Memory B cell (primary cell): ENCODE data around the gene ADTRP.
A peak's percentile ranks its signal among the peaks of the same experiment; 100 is the strongest.

Experiments used
- ATAC-seq: fragments of 150-1000 bp; cut with Tn5 transposase; 2 replicates; pipeline ENCODE4 v1.10.0; 2021; ENCODE audit warnings: low read depth, mild to moderate bottlenecking, moderate library complexity
- DNase-seq, 2 donors: peaks; one replicate each; pipeline ENCODE4 v3.0.0; 2022; ENCODE audit warnings: low spot score in 2 of 2
- H3K27ac Mint-ChIP-seq: one replicate; pipeline ENCODE4 v1.8.0; 2022; ENCODE audit warnings: mild to moderate bottlenecking, moderate library complexity, mixed read lengths
- H3K27me3 Mint-ChIP-seq: one replicate; pipeline ENCODE4 v1.8.0; 2022; ENCODE audit warnings: mixed read lengths
- H3K36me3 Mint-ChIP-seq: one replicate; pipeline ENCODE4 v1.8.0; 2022; ENCODE audit warnings: mild to moderate bottlenecking, mixed read lengths
- H3K4me1 Mint-ChIP-seq: one replicate; pipeline ENCODE4 v1.8.0; 2022; ENCODE audit warnings: mixed read lengths
- H3K4me3 Mint-ChIP-seq: one replicate; pipeline ENCODE4 v1.8.0; 2022; ENCODE audit warnings: mild to moderate bottlenecking, moderate library complexity, mixed read lengths
- H3K9me3 Mint-ChIP-seq: one replicate; pipeline ENCODE4 v1.8.0; 2022; ENCODE audit warnings: mixed read lengths

Gene ADTRP

DNA sequence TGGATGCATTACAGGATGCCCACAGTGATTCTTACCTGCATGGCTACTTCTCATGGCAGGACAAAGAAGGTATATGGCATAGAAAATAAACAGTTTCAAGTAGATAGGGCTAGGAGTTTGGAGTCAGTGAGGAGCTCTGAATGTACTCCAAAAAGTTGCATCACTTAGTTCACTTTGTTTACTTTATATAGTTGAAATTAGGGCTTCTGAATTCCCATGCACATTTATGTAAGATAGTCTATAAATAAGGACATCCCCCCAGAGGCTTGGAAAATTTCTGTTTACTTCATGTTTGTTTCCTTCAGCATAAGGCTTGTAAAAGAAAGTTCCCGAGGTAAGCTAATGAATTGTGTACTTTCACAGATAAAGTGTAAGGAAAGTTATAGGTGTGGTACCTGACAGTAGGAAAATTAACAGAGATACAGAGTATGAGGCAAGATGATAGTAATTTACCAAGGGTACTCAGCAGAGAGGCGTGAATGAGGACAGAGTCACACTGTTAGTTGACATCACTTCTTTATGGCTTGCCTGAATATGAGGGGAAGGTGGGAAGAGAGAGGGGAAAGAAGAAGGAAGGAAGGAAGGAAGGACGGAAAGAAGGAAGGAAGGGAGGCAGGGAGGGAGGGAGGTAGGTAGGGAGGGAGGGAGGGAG is 51.1 kb downstream of the ADTRP start:
- peaks cover 6% of the 10 kb centered on the region for H3K27me3 Mint-ChIP-seq
- H3K9me3 Mint-ChIP-seq: no peaks in the 10 kb centered on the region
- DNase-seq: no peak
- H3K4me1 Mint-ChIP-seq: peaks cover 18% of the 10 kb centered on the region
- ATAC-seq: no peak
- peaks cover 1% of the 10 kb centered on the region for H3K36me3 Mint-ChIP-seq
- H3K4me3 Mint-ChIP-seq: no peak overlapping the region
- H3K27ac Mint-ChIP-seq: no peak overlapping the region

DNA sequence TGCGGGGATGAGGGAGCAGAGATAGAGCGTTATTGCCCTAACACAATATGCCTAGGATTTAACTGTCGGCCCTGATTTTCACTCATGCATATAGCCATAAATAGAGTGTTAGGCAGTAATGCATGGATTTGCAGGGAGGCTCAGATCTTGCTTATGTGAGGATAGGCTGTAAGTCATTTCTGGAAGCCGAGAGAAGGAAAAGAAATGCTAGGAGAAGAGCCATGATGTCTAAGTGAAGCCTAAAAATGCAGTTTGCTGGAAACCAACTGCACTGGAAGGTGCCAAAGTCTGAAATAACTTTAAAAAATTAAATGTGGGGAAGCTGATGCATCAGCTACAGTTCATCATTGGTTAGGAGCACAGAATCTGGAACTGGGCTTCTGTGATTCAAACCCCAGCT is 54.3 kb downstream of the ADTRP start:
- Mint-ChIP-seq H3K9me3 (no peaks in the 10 kb centered on the region), H3K4me1 (peaks cover 15% of the 10 kb centered on the region), H3K27me3 (peaks cover 8% of the 10 kb centered on the region), H3K36me3 (peaks cover 1% of the 10 kb centered on the region), H3K4me3 (no peak overlapping the region), H3K27ac (no peak overlapping the region)
- DNase-seq (no peak), ATAC-seq (no peak)

- no peak for DNase-seq
- Mint-ChIP-seq H3K9me3 (no peaks in the 10 kb centered on the region), H3K27ac (peak overlapping the region; percentile 64), H3K27me3 (peaks cover 10% of the 10 kb centered on the region), H3K4me1 (peaks cover 10% of the 10 kb centered on the region), H3K4me3 (peak overlapping the region; percentile 43), H3K36me3 (peaks cover 1% of the 10 kb centered on the region)
- ATAC-seq: no peak
Measured at GRCh38 chr6:11722805-11723631, 55.6 kb downstream of the ADTRP start.

DNA sequence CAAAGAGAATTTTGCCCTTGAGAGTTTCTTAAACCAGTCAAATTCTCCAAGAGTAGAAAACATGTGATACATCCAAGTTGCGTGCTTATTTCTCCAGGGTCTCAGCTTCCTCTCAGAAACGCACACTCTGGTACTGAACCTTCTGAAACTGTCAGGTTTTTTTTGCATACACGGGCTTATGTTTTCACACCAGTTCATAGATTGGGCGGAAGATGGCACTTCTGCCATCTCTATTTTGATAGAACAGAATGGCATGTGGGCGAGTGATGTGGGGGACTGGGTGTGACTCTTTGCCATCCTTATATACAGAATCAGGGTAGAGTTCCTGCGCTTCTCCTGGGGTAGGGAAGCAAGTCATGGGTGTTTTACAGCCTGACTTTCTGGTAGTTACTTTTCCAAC is 56.4 kb downstream of the ADTRP start:
- peaks cover 7% of the 10 kb centered on the region for H3K27me3 Mint-ChIP-seq
- ATAC-seq (peak; percentile 56), DNase-seq (no peak)
- peaks cover 5% of the 10 kb centered on the region for H3K4me1 Mint-ChIP-seq
- H3K9me3 Mint-ChIP-seq: no peaks in the 10 kb centered on the region
- H3K27ac Mint-ChIP-seq: no peak overlapping the region
- no peaks in the 10 kb centered on the region for H3K36me3 Mint-ChIP-seq
- H3K4me3 Mint-ChIP-seq: no peak overlapping the region

DNA sequence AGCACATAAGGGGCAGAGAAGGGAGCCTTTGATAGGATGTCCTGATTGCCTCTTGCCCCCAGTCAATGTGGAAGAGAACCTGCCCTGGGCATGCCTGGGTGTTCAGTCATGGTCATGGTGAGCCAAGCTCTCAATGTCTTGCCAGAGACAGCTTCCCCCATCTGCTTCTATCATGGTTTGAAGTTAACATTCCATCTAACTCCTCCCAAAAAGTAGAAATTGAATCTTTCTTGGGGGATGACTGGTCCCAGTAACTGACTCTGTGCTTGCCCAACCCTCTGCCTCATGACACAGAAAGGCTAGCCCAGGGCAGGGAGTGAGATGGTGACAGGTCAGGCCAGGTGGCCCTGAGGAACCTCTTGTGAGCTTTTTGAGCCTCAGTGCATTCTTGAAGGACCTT is 60.1 kb downstream of the ADTRP start:
- Mint-ChIP-seq H3K4me3 (no peak overlapping the region), H3K27me3 (peaks cover 7% of the 10 kb centered on the region), H3K36me3 (no peaks in the 10 kb centered on the region), H3K4me1 (peaks cover 18% of the 10 kb centered on the region), H3K9me3 (no peaks in the 10 kb centered on the region), H3K27ac (no peak overlapping the region)
- no peak for DNase-seq
- no peak for ATAC-seq

DNA sequence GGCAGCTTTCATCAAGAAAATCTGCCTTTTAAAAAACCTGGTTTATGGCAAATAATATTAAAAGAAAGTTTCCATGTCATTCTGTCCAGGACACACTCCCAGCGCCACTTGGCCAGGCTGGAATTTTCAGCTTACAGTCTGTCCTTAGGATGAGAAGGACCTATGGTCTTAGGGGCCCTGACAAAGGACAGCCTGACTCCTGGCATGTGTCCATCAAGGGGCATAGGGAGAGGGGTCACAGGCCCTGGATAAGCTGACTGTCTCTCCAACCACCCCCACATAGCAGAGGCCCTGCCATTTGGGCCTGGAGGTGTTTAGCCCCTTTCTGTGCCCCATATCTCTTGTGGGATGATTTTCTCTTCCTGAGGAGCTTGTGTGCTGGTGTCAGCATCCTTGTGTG is 60.6 kb downstream of the ADTRP start:
- H3K4me1 Mint-ChIP-seq: peaks cover 15% of the 10 kb centered on the region

GRCh38 chr6:11714798-11715285 is 63.8 kb downstream of the ADTRP start:
- Mint-ChIP-seq H3K27me3 (peaks cover 2% of the 10 kb centered on the region), H3K9me3 (no peaks in the 10 kb centered on the region), H3K36me3 (no peaks in the 10 kb centered on the region), H3K27ac (peak overlapping the region; percentile 48), H3K4me1 (peaks cover 26% of the 10 kb centered on the region), H3K4me3 (no peak overlapping the region)
- DNase-seq (no peak), ATAC-seq (no peak)

More for the DNA sequence above, 60.6 kb downstream of the ADTRP start:
- Mint-ChIP-seq H3K9me3 (no peaks in the 10 kb centered on the region), H3K36me3 (no peaks in the 10 kb centered on the region), H3K27me3 (peaks cover 4% of the 10 kb centered on the region), H3K27ac (no peak overlapping the region), H3K4me3 (no peak overlapping the region)
- ATAC-seq: no peak
- DNase-seq: no peak

DNA sequence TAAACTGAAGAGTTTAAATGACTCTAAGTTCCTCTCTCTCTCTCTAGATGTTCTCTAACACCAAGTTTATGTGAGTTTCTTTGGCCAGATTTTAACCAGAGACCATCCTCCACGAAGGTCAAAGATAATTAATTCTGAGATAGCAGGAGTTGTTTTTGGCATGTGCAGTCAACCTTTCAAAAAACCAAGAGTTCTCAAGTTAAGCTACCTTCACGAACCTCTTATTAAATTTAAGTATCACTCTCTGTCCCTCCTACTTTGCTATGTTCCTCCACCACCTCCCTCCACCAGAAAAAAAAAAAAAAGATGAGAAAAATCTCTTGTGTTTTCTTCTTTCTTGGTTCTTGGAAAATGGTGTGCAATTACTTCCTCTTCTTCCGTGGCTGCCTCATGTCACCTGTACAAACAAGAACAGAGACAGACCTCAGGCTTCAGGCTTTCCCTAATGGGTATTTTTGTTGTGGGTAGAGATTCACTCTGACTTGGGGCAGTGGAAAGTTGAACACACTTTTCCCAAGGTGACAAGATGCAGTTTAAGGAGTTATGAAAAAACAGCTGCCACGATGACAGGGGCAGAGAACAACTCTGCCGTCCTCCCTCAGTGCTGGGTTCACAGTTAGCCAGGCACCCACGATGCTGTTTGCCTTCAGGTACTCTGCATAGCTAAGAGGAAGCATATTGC is 64.3 kb downstream of the ADTRP start:
- DNase-seq (no peak), ATAC-seq (peak; percentile 75)
- H3K27ac Mint-ChIP-seq: peak overlapping the region; percentile 48
- peaks cover 2% of the 10 kb centered on the region for H3K27me3 Mint-ChIP-seq
- H3K9me3 Mint-ChIP-seq: no peaks in the 10 kb centered on the region
- no peaks in the 10 kb centered on the region for H3K36me3 Mint-ChIP-seq
- peaks cover 26% of the 10 kb centered on the region for H3K4me1 Mint-ChIP-seq
- H3K4me3 Mint-ChIP-seq: peak overlapping the region; percentile 24

GRCh38 chr6:11712760-11713159 is 65.8 kb downstream of the ADTRP start:
- H3K36me3 Mint-ChIP-seq: no peaks in the 10 kb centered on the region
- H3K4me3 Mint-ChIP-seq: no peak overlapping the region
- no peaks in the 10 kb centered on the region for H3K27me3 Mint-ChIP-seq
- H3K4me1 Mint-ChIP-seq: peaks cover 26% of the 10 kb centered on the region
- no peak for DNase-seq
- no peaks in the 10 kb centered on the region for H3K9me3 Mint-ChIP-seq
- no peak overlapping the region for H3K27ac Mint-ChIP-seq
- ATAC-seq: no peak

- ATAC-seq (no peak), DNase-seq (no peak)
- Mint-ChIP-seq H3K4me1 (peaks cover 26% of the 10 kb centered on the region), H3K4me3 (no peak overlapping the region), H3K36me3 (no peaks in the 10 kb centered on the region), H3K27me3 (no peaks in the 10 kb centered on the region), H3K27ac (no peak overlapping the region), H3K9me3 (no peaks in the 10 kb centered on the region)
Measured at GRCh38 chr6:11711984-11712711, 66.5 kb downstream of the ADTRP start.

- Mint-ChIP-seq H3K4me1 (peaks cover 26% of the 10 kb centered on the region), H3K9me3 (no peaks in the 10 kb centered on the region), H3K36me3 (no peaks in the 10 kb centered on the region), H3K4me3 (no peak overlapping the region), H3K27me3 (no peaks in the 10 kb centered on the region), H3K27ac (no peak overlapping the region)
- no peak for ATAC-seq
- no peak for DNase-seq
Measured at GRCh38 chr6:11711003-11711983, 67.3 kb downstream of the ADTRP start.

DNA sequence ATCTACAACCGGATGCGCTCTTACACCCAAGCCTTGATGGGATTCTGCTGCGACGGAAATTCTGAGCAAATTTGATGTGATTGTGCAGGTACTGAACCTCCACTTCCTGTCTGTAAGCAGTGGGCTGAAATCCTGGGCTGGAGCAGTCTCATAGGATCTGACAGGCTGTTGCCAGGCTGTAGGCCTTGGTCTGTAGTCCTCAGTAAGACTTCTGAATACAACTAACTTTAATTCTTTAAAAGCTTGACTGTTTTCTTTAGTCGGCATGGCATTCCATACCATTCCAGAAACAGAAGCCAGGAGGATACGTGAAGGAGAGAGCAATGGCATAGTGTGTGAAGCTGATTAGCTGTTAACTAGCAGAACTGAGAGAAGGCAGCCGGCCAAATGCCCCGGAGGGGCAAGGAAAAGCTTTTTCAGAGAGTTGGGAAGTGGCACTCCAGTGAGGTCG is 68.3 kb downstream of the ADTRP start:
- H3K4me3 Mint-ChIP-seq: no peak overlapping the region
- no peaks in the 10 kb centered on the region for H3K9me3 Mint-ChIP-seq
- H3K36me3 Mint-ChIP-seq: no peaks in the 10 kb centered on the region
- no peak for ATAC-seq
- no peaks in the 10 kb centered on the region for H3K27me3 Mint-ChIP-seq
- no peak overlapping the region for H3K27ac Mint-ChIP-seq
- peaks cover 25% of the 10 kb centered on the region for H3K4me1 Mint-ChIP-seq
- DNase-seq: no peak

DNA sequence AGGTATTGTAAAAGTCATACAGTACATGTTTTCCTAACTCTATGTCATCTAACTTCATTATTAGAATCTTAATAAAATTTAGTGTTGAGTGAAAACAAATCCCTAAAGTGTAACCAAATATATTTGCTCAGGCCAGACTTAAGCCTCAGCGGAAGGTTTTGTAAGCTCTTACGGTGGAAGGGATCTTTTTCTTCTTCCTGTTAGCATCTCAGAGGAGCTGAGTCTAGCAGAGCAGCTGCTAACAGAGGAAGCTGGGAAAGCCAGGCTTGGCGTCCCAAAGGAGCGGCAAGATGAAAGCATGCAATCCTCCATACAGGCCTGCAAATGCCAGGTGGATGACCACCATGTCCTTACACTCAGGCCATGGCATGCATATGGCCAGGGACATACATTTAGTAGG is 72.4 kb downstream of the ADTRP start:
- Mint-ChIP-seq H3K4me3 (no peak overlapping the region), H3K36me3 (no peaks in the 10 kb centered on the region), H3K9me3 (no peaks in the 10 kb centered on the region), H3K4me1 (no peaks in the 10 kb centered on the region), H3K27ac (peak overlapping the region; percentile 35), H3K27me3 (no peaks in the 10 kb centered on the region)
- ATAC-seq: no peak
- DNase-seq: no peak
